ENCODE measurements around the gene HSD11B1.
A peak's percentile ranks its signal among the peaks of the same experiment; 100 is the strongest.
"Not testable (repeated sequence)": the region's sequence is repeated elsewhere in the genome, so short reads cannot be mapped to it uniquely, and the experiment has no call there.

The HSD11B1 gene

DNA sequence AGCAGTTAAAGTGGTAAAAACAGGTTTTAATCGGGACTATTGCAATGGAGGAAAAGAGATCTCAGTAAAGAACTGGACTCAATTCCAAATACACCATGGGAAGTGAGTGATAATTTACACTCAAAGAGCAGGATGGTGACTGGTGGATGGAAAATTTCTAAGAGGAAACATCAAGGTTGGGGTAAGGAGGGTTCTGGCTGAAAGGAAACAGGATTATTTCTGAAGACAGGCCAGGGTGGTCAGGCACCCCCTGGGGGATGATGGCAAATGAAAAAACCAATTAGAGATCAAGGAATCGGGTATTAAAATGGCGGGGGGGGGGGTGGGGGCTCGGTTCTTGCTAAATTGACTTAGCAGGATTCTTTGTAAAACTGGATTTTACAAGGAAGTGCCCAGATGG is 12.3 kb upstream of the HSD11B1 start:
- no peak for DNase-seq

DNA sequence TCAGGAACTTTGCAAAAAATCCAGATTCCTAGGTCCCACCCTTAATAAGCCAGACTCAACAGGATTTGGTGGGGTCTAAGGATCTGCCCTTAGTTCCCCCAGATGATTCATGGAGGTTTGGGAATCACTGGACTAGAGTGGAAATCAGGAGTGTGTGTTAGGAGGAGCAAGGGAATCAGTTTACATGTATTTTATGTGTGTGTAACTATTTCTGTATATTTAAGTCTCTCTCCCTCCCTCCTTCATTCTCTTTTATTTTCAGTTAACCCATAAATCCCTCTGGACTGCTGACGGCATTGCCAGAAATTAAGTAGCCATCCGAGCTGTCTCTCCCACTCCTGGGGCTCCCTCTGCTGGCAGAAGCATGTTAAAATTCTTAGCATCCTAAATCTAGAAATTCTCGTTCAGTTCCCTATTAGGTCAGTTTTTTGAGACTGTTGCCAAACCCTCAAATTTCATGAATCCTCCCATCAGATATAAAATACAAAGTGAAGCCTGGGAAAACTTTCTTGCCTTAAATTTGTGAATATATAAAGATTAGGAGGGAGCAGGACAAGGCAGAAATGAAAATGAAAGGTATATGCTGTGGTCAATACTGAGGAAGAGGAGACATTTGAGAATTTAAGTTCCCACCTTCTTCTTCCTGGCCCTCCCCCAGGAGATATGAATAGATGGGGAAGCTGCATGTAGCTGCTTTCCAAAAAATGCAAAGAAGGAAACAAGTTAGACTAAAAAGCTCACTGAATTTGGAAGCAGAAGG is 11.7 kb upstream of the HSD11B1 start:
- DNase-seq, result peak; percentile 77

DNA sequence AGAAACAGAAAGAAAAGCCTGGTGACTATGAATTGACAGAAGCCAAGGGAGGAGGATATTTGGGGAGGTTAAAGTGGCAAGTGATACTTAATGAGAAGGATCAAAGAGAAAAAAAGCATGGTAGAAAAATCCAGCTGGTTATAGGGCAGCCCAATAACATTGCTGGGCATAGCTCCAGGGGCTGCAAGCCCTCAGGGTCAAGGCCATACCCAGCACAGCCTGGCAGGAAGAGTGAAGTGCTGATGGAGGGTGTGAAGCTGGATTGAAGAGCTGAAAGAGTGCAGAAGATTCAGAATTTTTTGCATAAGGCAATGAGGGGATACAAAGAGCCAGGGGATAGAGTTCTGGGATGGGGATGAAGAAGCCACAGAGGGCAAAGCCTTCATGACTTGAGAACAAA is 8.0 kb upstream of the HSD11B1 start:
- no peak for DNase-seq

DNA sequence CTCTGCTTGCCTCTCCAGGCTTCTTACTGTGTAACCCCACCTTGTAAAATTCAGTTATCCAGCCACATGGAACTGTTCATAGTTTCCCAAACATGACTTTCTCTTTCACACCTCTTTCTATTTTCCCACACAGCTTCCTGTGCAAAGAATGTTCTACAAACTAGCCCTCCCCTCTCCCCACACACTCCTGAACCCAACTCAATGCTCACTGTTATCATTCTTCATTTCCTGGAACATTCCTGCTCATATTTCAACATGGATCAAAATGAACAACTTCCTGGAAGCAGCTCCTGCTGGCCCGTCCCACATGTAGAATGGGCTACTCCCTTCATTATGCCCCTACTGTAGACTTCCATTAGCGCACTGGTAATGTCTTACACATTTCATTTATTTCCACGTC is 7.5 kb upstream of the HSD11B1 start:
- DNase-seq, result no peak

DNA sequence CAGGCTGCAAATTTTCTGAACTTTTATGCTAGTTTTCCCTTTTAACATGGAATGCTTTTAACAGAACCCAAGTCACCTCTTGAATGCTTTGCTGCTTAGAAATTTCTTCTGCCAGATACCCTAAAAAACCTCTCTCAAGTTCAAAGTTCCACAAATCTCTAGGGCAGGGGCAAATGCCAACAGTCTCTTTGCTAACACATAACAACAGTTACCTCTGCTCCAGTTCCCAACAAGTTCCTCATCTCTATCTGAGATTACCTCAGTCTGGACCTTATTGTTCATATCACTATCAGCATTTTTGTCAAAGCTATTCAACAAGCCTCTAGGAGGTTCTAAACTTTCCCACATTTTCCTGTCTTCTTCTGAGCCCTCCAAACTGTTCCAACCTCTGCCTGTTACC is 4.0 kb upstream of the HSD11B1 start:
- not testable (repeated sequence) for DNase-seq

DNA sequence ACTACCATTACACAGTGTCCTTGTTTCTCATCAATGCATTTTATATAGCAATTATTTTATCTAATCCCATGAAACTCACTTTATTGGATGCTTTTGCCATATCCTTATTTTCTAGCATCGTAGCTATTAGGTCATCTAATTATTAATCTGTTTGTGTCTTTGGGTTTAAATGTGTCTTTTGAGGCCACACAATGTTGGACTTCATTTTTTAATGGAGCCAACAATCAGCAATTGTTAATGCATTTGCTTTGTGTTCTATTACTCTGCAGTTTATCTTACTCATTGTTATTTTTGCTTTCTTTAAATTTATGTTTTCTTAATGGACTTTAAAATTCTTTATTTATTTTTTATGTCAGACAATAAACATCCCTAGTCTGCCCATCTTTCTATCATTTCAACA is 1.8 kb upstream of the HSD11B1 start:
- no peak for DNase-seq

DNA sequence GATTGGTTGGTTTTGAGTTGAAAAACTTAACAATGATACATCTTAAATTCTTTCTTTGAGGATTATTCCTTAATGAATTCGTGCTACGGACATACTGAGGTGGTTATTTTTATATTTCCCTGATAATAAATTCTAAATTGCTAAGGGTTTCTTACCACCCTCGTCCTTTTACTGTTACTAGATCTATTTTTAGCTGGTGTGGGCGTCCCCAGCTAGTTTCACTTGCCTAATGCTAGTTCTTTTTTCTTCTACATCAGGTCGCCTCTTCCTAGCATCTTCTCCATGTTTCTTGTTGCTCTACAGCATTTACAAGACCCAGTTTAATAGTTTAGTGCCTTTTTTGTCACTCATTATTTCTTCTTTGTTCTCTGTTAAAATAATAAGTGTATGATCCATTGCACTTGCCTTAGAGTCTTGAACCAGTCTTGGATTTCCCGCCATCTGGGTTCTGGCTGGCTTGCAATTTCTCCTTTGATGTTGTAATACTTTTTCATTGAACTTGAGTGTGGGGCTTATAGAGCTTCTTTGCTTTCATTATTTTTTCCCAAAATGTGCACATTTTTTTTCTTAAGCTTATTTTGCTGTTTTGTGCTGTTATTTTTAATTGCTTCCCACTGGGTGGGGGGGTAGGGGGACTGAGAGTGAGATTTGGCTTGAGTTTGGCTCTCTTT is 677 bp upstream of the HSD11B1 start:
- DNase-seq, result no peak

DNA sequence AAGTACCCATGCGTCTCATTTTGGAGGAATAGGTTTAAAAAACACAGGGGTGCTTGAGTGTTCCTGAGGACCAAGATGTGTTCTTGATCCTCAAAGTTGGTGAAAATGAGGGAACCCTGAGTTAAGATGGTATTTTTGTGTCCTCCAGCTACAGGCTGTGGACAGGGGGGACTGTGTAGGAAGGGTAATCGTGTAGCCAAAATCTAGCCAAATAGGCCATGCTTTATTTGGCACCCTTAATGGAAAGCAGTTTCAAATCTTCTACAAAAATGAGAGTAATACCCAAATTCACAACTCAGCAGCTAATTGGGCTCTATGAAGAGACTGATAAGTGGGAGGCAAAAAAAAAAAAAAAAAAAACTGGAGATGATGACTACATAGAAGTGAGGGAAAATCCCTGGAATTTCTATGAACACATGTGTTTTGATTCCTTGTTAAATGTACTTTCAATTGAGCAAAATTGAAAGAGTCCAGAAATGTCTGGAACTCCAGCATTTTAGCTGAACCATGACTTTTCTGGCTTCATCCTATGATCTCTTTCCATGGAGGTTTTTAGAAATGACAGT is 470 bp downstream of the HSD11B1 start:
- DNase-seq, result no peak

DNA sequence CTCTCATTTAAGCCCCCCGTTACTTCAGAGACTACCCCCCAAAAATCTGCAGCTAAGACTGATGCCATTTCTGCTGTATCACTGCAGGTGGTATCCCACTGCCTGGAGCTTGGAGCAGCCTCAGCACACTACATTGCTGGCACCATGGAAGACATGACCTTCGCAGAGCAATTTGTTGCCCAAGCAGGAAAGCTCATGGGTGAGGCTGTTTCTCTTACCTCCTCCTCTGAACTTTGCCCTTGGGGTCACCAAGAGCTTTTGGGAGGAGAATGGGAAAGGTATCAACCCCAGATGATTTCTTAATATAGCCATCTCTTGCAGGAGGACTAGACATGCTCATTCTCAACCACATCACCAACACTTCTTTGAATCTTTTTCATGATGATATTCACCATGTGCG is 2.0 kb downstream of the HSD11B1 start:
- DNase-seq, result no peak

DNA sequence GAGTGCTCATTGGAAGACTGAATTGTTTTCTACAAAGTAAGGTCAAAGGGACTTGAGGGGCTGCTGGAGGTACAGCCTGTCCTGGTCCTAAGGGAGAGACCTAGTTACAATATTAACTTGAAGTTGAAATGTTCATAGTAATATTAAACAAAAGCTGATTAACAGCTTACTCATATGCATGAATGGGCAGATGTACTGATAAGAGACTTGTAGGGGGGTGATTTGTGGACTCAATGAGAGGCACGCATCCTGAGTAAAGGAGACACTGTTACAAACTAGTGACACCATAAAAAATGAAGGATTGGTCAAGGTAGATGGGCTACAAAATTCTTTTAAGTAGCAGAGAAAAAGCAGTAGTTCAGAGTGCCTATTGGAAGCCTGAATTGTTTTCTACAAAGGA is 2.7 kb downstream of the HSD11B1 start:
- no peak for DNase-seq

DNA sequence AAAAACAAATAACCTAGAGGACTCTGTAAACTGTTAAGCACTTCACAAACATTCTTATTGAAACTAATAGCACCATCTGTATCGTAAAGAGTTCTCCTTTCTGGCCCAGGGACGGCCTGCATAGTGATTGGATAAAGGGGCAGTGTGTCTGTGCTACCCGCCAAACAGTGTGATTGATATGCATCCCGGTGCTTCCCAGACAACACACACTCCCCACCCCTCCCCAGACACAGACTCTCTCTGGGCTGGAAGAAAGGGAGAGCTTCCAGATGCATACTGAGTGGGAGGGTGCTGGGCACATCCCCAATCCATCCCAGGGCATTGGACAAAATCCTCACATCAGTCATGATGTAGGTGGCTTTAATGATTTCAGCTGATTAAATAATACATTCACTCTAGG is 3.7 kb downstream of the HSD11B1 start:
- DNase-seq, result no peak

DNA sequence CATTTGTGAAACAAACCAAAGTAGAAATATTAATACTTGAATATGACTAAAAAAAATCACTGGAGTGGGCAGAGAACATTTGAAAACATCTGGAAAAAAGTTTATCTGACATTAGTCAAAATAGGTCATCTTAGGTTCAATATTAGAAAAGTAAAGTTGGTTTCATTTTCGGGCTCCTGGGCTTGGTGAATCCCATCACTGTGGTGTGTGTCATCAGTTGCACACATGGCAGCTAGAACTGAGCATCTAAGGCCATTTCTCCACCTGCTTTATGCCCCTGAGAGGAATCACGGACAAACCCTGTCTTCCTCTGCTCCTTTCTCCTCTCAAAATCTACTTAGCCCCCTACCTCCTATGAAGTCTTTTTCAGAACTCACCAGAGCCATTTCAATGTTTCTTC is 5.4 kb downstream of the HSD11B1 start:
- DNase-seq, result no peak

DNA sequence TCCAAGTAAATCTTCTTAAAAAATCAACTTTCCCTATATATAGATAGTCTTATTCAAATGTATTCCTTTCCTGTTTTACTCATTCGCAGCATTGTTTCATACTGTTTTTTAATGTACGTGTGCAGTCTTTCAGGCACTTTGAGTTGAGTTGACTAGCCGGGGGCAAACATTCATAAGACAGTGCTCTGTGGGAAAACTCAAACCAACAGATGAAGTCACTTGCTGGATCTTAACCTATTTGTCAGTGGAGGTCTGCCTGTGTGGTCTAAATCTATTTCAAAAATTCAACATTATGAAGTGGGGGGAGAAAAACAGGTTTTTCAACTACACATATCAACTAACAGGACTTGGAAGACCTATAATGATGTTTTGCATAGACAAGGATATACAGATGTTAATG is 6.2 kb downstream of the HSD11B1 start:
- no peak for DNase-seq

DNA sequence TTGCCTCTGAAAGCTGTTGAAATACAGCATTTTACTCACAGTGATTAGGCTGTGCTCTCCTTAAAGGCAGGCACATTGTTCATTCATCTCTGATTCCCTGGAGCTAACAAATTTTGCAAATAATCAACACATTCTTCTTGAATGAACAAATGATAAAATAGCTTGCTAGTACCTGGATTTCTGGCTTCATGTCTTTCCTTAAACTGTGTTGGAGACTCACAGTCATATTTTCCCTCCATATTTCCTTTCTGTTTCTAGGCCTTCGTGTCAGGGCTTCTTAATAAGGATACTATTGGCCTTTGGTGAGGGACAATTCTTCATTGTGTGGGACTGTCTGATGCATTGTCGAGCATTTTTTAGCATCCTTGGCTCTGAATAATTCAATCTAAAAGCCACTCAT is 9.7 kb downstream of the HSD11B1 start:
- DNase-seq, result no peak

DNA sequence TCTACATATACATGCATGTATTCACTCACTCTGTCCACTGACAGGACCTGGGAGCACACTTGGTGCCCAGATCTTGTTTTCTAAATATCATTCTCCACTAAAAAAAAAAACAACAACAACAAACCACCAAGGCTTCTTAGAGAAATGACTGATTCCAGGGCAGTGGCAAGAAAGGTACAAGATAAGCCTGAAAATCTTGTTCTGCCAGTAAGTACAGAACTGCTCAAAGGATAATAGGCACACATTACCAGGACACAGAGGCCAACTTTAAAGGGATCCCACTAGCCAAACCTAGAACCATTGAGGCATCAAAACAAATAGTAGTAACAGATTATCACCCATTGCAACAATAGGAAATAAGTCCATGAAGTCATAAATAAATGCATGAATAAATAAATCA is 10.7 kb downstream of the HSD11B1 start:
- no peak for DNase-seq

DNA sequence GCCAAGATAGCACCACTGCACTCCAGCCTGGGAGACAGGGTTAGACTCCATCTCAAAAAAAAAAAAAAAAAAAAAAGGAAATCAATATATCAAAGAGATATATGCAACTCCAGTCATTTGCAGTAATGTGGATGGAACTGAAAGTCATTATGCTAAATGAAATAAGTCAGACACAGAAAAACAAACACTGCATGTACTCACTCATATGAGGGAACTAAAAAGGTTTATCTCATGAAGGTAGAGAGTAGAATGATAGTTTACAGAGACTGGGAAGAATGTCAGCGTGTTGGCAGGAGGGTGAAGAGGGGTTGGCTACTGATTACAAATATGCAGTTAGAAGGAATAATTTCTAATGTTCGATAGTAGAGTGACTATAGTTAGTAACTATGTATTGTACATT is 13.2 kb downstream of the HSD11B1 start:
- DNase-seq, result no peak

DNA sequence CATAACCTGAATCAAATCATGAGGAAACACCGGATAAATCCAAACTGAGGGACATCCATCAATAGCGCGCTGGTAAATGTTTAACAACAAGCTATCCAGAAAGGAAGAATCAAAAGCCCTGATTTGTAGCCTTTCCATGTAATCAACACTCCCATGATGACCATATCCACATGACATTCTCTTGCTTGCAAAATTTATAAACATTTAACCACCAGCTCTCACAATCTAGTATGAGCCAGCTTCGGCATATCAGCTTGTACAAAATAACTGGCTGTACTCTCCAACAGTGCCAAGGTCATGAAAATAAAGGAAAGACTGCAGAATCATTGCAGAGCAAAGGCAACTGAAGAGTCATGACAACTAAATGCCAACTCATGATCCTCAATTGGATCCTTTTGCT is 15.7 kb downstream of the HSD11B1 start:
- DNase-seq, result no peak

DNA sequence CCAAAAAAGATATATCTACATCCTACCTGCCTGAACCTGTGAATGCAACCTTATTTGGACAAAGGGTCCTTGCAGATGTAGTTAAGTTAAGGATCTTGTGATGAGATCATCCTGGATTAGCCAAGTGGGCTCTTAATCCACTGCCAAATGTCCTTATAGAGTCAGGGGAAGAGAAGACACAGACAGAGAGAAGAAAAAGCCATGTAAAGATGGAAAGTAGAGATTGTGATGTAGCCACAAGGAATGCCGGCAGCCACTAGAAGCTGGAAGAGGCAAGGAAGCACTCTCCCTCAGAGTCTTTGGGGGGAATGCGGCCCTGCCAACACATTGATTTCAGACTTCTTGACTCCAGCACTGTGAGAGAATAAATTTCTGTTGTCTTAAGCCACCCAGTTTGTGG is 16.2 kb downstream of the HSD11B1 start:
- DNase-seq, result no peak

DNA sequence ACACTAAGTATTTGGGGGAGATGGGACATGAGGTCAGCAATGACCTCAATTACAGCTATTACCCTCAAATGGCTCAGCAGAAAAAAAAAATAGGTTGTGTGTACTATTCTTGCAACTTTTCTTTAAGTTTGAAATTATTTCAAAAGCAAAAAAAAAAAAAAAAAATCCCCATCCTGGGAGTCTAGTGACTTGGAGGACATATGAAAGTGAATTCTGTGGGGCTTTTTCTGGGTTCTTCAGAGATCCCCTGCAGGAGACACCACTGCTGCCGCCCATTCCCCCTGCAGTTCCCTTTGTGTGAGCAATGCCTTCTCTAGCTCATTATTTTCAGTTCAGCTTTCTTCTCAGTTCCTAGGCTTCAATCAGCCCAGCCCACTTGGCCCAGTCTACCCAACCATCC is 16.7 kb downstream of the HSD11B1 start:
- DNase-seq, result no peak

DNA sequence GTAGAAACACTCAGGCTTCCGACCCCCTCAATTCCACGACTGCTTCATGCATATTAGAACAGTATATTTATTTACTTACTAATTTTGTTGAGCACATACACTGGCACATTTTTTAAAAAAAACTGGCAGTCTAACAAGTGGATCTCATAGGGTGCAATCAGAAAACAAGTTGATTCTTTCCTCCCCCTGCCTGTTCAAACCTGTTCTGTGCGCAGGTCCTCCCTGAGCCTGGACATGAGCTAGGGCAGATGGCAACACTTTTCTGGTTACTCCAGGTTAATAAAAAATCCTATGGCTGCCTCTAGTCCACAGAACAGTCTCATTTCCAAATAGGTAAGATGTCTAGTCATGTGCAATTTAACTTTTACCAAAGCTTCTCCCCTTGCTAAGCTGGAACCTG is 18.6 kb downstream of the HSD11B1 start:
- no peak for DNase-seq

DNA sequence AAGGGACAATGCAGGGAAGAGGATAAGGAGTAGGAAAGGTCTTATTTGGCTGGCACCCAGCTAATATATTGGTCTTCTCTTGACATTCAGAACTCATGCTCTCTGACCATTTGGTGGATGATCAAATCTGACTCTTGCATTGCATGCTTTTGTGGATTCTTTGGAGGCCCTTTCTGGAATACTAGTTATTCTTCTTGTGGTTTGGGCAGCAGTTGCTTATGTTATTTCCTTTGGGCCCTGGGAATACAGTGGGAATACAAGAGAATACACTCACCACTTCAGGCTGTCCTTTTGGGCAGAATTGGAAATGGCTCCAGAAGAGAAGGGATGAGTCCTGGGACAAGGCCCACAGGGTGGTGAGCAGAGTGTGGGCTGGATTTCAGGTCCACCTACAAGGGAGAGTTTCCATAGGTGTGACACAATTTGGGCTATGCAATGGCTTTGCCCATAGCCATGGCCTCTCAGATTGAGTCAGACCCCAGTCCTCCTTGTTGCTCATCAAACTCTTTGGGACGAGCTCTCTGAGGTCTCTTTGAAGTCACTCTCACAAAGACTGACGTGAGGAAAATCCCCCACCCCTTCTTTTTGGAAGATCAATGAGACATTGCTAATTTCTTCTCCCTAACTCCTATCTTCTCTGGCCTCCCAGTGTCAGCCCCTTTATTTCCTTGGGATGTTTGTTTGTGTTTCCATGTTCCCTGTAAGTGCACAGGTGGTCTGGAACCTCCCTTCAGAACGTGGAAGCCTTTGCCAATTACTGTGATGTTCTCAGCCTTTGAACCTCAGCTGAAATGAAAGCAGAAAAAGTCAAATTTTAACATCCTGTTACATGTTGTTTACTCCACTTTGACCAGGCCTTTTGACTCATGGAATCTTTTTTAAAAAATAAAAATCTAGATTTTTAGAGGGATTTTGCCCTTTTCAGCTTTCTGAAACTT is 19.4 kb downstream of the HSD11B1 start:
- DNase-seq, result no peak

DNA sequence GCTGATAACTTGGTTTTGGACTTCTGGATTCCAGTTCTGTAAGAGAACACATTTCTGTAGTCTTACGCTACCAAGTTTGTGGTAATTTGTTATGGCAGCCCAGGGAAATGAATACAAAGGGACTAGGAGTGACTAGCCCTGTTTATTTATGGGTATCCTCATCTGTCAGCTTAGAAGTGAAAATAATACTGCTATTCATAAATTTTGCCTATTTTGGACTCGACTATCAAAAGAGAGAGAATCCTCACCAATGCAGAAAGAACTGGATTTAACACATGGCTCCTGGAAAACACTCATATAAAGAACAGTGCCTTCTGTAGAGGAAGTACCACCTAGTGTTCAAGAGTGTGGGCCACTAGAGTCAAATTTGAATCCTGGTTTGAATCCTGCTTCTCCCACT is 22.6 kb downstream of the HSD11B1 start:
- no peak for DNase-seq

DNA sequence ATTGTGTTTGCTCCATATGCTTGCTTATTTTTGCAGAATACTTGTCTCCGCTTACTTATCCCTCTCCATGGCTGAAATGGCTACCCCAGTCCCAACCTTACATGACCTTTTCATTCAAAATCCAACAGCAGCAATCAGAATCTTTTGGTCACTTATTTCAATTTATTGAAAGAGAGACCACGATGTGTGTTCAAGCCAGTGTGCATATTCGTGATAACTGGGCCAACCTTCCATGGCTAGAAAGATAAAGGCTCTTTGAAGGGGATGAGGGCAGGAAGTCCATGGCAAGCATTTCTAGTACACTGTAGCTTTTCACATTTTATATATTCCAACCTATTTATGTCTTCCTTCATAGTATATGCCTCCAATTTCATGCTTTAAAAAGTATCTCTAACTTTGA is 23.1 kb downstream of the HSD11B1 start:
- DNase-seq, result no peak

DNA sequence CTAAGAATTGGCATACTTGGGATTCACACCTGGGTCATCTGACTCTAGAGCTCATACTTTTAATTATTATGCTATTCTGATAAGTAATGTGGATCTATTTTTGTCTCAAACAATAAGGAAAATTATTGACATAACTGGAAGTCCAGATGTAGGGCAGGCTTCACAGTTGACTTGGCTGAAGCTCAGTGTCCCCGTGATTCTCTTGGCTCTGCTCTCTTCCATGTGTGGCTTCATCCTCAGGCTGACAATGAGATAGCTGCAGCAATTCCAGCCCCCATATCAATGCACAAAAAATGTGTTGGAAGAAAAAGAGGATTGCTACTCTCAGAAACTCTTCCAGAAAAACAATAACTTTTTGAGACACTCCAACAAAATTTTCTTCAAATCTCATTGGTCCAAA is 23.8 kb downstream of the HSD11B1 start:
- no peak for DNase-seq
